Breast epithelium (tissue), 3 donors: Measurements from ENCODE around the gene CCDC17.

Experiments used
- CTCF ChIP-seq, 3 donors: fragments of 450-650 bp; IDR thresholded peaks; one replicate each; pipeline ENCODE4 v1.5.1; 2016 to 2017; ENCODE audit warnings: antibody characterized with exemption in 3 of 3, mild to moderate bottlenecking in 3 of 3, moderate library complexity in 3 of 3
- POLR2AphosphoS5 ChIP-seq, 3 donors: sonication (generic); formaldehyde crosslinking; IDR thresholded peaks; one replicate each; pipeline ENCODE4 v1.6.1; 2017; ENCODE audit warnings: antibody characterized with exemption in 3 of 3

- TF ChIP-seq CTCF (IDR thresholded peaks at IDR 0.05) (no peak), POLR2AphosphoS5 (IDR thresholded peaks at IDR 0.05) (no peak)
Measured at GRCh38 chr1:45589861-45590260, 34.0 kb downstream of the CCDC17 start.
